Activated naive CD8-positive, alpha-beta T cell treated with anti-CD3 and anti-CD28 coated beads for 36 hours (primary cell): ENCODE results near the gene RNU5B-1. TPM values are rescaled to one million over a fixed set of nuclear protein-coding genes. Genes with fewer than 3 reads are reported as not detected.

Experiments used
- DNase-seq: peaks from one replicate; pipeline ENCODE4 v3.0.0; 2021
- H3K27ac Mint-ChIP-seq: one replicate; pipeline ENCODE4 v1.8.0; 2022; ENCODE audit warnings: mild to moderate bottlenecking, moderate library complexity, mixed read lengths
- H3K27me3 Mint-ChIP-seq: one replicate; pipeline ENCODE4 v1.8.0; 2022; ENCODE audit warnings: mild to moderate bottlenecking, mixed read lengths
- H3K36me3 Mint-ChIP-seq: one replicate; pipeline ENCODE4 v1.8.0; 2021; ENCODE audit warnings: mild to moderate bottlenecking, mixed read lengths
- H3K4me1 Mint-ChIP-seq: one replicate; pipeline ENCODE4 v1.8.0; 2021; ENCODE audit warnings: mixed read lengths
- H3K4me3 Mint-ChIP-seq: one replicate; pipeline ENCODE4 v1.8.0; 2022; ENCODE audit warnings: mild to moderate bottlenecking, moderate library complexity, mixed read lengths
- H3K9me3 Mint-ChIP-seq: one replicate; pipeline ENCODE4 v1.8.0; 2022; ENCODE audit warnings: mixed read lengths
- total RNA-seq, 2 experiments: library from RNA; stranded (reverse); gene quantifications; one replicate each; pipeline ENCODE4 v1.2.3, GENCODE V29; 2021

RNU5B-1 gene
- total RNA-seq, 2 experiments from 2014 or later: 11.6 TPM; not detected in 1

DNA sequence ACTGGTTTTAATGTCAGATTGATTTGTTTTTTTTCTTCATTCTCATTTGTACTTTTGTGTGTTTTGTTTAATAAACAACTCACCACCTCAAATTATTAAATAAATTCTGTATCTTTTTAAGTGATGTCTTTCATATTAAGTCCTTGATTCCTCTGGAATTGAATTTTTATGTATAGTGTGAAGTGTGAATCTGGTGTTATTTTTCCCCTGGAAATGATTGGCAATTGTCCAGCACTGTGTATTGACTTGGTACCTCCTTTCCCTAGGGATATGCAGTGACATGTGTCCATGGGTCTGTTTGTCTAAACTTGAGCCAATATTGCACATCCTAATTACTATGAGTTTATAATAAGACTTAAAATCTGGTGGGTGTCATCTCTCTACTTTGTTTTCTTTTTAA lies 2.1 kb downstream of the RNU5B-1 start:
- Mint-ChIP-seq H3K36me3 (no peaks in the 10 kb centered on the region), H3K4me3 (no peak overlapping the region), H3K9me3 (no peaks in the 10 kb centered on the region), H3K27me3 (peaks cover 7% of the 10 kb centered on the region), H3K27ac (no peak overlapping the region), H3K4me1 (peaks cover 20% of the 10 kb centered on the region)
- DNase-seq: no peak

DNA sequence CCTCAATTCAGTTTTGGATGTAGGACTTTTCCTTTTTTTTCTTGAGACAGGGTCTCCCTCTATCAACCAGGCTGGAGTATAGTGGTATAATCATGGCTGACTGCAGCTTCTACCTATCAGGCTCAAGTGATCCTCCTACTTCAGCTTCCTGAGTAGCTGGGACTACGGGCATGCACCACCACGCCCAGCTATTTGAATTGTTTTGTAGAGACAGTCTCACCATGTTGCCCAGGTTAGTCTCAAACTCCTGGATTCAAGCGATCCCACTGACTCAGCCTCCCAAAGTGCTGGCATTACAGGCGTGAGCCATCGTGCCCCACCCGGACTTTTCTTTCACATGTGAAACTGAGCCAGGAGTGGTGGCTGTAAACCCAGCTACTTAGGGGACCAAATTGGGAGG lies 3.5 kb downstream of the RNU5B-1 start:
- Mint-ChIP-seq H3K27ac (no peak overlapping the region), H3K36me3 (no peaks in the 10 kb centered on the region), H3K4me3 (no peak overlapping the region), H3K9me3 (no peaks in the 10 kb centered on the region), H3K4me1 (peaks cover 20% of the 10 kb centered on the region), H3K27me3 (peaks cover 7% of the 10 kb centered on the region)
- DNase-seq: no peak

DNA sequence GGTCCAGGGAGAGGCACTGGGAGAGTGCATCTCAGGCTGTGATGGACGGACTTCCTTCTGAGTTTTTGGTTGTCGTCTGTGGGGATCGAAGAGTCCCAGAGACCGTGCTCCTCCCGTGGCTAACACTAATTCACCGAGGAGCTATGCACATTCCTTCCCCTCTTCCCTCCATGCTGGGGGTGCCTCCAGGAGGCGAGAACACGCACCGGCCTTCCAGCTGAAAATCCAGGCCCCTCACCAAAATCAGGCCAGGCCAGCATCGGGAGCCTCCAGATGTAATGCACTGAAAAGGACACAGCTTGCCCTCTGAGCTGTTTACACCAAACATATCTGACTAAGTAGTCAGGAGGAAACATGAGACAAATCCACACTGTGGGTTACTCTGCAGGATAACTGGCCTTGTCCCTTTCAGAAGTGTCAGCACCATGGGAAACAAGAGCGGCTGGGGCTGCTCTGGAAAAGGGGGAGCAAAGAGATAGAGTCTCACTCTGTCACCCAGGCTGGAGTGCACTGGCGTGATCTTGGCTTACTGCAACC lies 5.5 kb downstream of the RNU5B-1 start:
- no peak for DNase-seq
- no peaks in the 10 kb centered on the region for H3K36me3 Mint-ChIP-seq
- H3K4me1 Mint-ChIP-seq: peaks cover 9% of the 10 kb centered on the region
- no peaks in the 10 kb centered on the region for H3K9me3 Mint-ChIP-seq
- H3K4me3 Mint-ChIP-seq: no peak overlapping the region
- peaks cover under 1% of the 10 kb centered on the region for H3K27me3 Mint-ChIP-seq
- H3K27ac Mint-ChIP-seq: no peak overlapping the region

DNA sequence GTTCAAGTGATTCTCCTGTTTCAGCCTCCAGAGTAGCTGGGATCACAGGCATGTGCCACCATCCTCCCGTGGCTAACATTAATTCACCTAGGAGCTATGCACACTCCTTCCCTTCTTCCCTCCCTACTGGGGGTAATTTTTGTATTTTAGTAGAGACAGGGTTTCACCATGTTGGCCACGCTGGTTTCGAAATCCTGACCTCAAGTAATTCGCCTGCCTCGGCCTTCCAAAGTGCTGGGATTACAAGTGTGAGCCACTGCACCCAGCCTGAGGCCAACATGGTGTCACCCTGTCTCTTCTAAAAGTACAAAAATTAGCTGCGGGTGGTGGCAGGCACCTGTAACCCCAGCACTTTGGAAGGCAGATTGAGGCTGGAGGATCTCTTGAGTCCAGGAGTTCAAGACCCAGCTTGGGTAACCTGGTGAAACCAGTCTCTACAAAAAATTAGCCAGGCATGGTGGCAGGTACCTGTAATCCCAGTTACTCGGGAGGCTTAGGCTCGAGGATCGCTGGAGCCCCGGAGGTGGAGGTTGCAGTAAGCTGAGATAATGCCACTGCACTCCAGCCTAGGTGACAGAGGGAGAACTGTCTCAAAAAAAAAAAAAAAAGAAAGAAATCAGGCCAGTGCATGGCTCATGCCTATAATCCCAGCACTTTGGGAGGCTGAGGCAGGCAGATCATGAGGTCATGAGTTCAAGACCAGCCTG lies 6.1 kb downstream of the RNU5B-1 start:
- no peaks in the 10 kb centered on the region for H3K9me3 Mint-ChIP-seq
- no peaks in the 10 kb centered on the region for H3K27me3 Mint-ChIP-seq
- DNase-seq: no peak
- no peaks in the 10 kb centered on the region for H3K36me3 Mint-ChIP-seq
- no peak overlapping the region for H3K4me3 Mint-ChIP-seq
- no peak overlapping the region for H3K27ac Mint-ChIP-seq
- peaks cover 5% of the 10 kb centered on the region for H3K4me1 Mint-ChIP-seq

DNA sequence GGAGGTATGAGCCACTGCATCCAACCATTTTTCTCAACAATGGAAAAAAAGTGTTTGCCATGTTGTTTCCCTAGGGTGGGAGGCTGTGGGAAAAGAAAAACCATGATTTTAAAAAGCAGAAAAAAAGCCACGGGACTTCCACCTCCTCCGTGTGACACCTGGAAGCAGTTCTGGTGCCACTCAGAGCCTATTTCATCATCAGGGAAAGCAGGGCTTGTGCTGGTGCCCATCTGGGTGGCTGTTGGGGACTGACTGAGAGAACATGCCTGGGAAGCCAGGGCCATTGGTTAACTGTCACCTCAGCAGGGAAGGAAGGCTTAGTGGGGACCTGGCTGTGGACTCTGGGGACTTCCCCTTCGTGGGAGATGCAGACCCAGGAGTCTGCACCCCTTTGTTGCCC lies 7.3 kb downstream of the RNU5B-1 start:
- H3K27me3 Mint-ChIP-seq: no peaks in the 10 kb centered on the region
- H3K4me1 Mint-ChIP-seq: no peaks in the 10 kb centered on the region
- H3K9me3 Mint-ChIP-seq: no peaks in the 10 kb centered on the region
- no peak overlapping the region for H3K27ac Mint-ChIP-seq
- no peak for DNase-seq
- no peak overlapping the region for H3K4me3 Mint-ChIP-seq
- no peaks in the 10 kb centered on the region for H3K36me3 Mint-ChIP-seq

DNA sequence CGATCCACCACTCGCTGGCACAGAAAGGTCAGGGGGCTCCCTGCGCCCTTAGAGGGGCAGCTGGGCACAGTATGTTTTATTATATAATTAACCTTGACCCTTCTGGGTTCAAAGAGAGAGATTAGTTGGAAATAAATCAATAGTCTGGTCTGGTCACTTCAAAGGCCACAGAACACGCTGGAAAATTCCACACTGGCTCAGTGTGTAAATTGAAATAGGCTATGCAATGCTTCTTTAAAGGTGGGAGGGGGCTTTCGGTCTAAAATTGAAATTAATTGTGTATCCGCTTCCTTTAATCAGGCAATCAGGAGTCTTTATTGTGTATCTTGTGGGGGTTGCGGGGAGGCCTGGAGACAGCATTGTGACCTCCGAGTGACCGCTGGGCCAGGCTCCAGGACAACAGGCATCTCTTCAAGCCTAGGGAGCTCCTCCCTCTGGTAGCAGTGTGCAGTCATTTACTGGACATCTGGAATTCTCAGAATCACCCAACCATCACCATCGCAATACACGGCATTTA lies 8.0 kb downstream of the RNU5B-1 start:
- Mint-ChIP-seq H3K27ac (no peak overlapping the region), H3K9me3 (no peaks in the 10 kb centered on the region), H3K4me3 (no peak overlapping the region), H3K4me1 (no peaks in the 10 kb centered on the region), H3K36me3 (no peaks in the 10 kb centered on the region), H3K27me3 (no peaks in the 10 kb centered on the region)
- DNase-seq: no peak

DNA sequence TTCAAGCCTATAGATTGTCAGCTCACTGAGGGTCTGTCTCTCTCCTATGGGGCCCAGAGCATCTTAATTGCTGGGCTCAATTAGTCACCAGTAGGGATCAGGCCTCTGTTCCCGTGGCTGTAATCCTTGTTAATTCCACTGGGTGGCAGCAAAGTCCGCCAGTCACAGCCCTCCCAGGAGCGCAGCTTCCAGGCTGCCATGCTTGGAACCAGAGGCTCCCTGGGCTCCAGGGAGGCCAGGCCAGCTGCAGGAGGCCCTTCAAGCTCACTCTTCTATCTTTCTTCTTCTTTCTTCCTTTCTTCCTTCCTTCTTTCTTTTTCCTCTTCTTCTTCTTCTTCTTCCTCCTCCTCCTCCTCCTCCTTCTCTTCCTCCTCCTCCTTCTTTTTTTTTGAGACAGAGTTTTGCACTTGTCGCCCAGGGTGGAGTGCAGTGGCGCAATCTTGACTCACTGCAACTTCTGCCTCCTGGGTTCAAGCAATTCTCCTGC lies 14.4 kb downstream of the RNU5B-1 start:
- peak; percentile 81 for DNase-seq
- Mint-ChIP-seq H3K27me3 (peaks cover 21% of the 10 kb centered on the region), H3K4me1 (no peaks in the 10 kb centered on the region), H3K4me3 (no peak overlapping the region), H3K36me3 (no peaks in the 10 kb centered on the region), H3K9me3 (no peaks in the 10 kb centered on the region), H3K27ac (no peak overlapping the region)

DNA sequence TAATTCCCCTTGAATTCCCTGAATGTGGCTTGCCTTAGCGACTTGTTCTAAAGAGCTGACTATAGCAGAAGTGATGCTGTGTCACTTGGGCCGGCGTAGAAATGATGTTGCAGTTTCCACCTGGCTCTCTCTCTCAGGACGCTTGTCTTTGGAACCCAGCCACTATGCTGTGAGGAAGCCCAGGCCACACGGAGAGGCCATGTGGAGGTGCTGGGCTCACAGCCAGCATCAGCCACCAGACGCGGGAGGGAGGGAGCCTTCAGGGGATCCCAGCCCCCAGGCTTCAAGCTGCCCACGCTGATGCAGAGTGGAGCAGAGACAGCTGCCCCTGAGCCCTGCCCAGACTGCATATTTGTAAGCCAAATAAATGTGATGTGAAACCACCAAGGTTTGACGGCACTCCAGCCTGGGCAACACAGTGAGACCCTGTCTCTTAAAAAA lies 18.6 kb downstream of the RNU5B-1 start:
- no peak overlapping the region for H3K4me3 Mint-ChIP-seq
- no peaks in the 10 kb centered on the region for H3K4me1 Mint-ChIP-seq
- H3K36me3 Mint-ChIP-seq: no peaks in the 10 kb centered on the region
- no peaks in the 10 kb centered on the region for H3K9me3 Mint-ChIP-seq
- H3K27ac Mint-ChIP-seq: no peak overlapping the region
- peaks cover 29% of the 10 kb centered on the region for H3K27me3 Mint-ChIP-seq
- DNase-seq: no peak

DNA sequence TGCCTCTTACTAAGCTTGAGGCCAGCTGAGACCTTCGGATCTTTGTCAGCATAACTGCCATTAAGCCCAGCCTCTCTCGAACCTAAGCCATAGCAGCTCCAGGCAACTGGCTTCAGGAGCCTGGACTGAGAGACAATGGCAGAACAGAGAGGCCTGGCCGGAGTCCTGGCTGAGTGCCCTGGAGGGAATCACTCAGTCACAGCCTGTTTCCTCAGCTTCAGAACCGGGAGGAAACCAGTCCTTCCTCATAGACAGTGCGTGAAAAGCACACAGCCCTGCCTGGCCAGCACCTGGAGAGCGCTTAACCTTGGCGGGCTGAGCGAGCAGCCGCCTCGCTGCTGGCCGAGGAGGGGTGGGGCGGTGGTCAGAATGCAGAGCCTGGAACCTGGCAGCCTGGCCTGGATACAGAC lies 21.6 kb downstream of the RNU5B-1 start:
- no peak for DNase-seq
- H3K27me3 Mint-ChIP-seq: peaks cover 23% of the 10 kb centered on the region
- no peaks in the 10 kb centered on the region for H3K36me3 Mint-ChIP-seq
- H3K4me3 Mint-ChIP-seq: no peak overlapping the region
- no peaks in the 10 kb centered on the region for H3K9me3 Mint-ChIP-seq
- H3K27ac Mint-ChIP-seq: no peak overlapping the region
- H3K4me1 Mint-ChIP-seq: no peaks in the 10 kb centered on the region

DNA sequence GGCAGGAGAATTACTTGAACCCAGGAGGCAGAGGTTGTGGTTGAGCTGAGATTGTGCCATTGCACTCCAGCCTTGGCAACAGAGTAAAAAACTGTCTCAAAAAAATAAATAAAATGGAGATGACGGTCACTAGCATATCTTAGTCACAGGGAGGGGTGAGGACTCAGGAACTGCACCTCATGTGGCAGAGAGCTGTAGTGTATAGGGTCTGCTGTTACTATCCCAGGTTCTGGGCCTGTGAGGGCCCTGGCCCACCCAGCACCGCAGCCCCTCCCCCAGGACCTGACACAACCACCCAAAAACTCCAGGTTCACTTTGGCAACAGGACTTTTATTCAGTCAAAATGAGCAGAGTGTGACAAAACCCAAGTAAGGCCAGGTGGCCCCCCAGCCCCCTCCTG lies 22.3 kb downstream of the RNU5B-1 start:
- peaks cover 23% of the 10 kb centered on the region for H3K27me3 Mint-ChIP-seq
- H3K27ac Mint-ChIP-seq: no peak overlapping the region
- no peaks in the 10 kb centered on the region for H3K4me1 Mint-ChIP-seq
- H3K36me3 Mint-ChIP-seq: no peaks in the 10 kb centered on the region
- H3K9me3 Mint-ChIP-seq: no peaks in the 10 kb centered on the region
- no peak overlapping the region for H3K4me3 Mint-ChIP-seq
- no peak for DNase-seq

DNA sequence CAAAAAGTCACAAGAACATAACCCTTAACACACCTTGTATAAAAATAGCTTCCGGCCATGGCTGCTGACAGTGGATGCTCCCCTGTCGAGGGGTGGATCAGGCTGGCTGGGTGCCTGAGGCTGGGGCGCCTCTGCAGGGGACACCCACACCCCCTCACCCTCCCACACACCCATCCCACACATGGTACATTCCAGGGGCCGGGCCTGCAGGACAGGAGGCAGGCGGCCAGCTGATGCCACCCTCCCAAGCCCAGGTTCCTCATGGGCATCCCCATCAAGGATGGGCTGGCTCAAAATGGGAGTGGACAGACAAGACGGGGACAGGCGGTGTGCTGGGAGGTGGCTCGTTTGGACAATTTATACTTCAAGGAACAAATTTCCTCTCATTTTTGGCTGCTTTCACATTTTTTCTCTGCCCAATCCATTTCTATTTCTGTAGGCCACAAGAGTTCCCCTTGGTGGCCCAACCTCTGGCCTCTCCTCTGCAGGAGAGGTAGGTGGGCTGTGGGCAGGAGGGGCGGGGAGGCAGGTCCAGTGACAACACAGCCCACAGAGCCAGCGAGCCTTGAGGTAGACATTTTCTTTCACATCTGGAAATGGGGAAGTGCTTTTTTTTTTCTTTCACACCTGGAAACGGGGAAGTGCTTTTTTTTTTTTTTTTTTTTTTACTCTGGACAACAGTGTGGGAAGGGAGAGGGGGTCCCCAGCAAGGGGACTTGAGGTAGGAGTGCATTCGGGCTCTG lies 23.3 kb downstream of the RNU5B-1 start:
- no peaks in the 10 kb centered on the region for H3K36me3 Mint-ChIP-seq
- H3K27ac Mint-ChIP-seq: no peak overlapping the region
- H3K27me3 Mint-ChIP-seq: peaks cover 17% of the 10 kb centered on the region
- no peaks in the 10 kb centered on the region for H3K9me3 Mint-ChIP-seq
- H3K4me3 Mint-ChIP-seq: no peak overlapping the region
- no peaks in the 10 kb centered on the region for H3K4me1 Mint-ChIP-seq
- DNase-seq: no peak

DNA sequence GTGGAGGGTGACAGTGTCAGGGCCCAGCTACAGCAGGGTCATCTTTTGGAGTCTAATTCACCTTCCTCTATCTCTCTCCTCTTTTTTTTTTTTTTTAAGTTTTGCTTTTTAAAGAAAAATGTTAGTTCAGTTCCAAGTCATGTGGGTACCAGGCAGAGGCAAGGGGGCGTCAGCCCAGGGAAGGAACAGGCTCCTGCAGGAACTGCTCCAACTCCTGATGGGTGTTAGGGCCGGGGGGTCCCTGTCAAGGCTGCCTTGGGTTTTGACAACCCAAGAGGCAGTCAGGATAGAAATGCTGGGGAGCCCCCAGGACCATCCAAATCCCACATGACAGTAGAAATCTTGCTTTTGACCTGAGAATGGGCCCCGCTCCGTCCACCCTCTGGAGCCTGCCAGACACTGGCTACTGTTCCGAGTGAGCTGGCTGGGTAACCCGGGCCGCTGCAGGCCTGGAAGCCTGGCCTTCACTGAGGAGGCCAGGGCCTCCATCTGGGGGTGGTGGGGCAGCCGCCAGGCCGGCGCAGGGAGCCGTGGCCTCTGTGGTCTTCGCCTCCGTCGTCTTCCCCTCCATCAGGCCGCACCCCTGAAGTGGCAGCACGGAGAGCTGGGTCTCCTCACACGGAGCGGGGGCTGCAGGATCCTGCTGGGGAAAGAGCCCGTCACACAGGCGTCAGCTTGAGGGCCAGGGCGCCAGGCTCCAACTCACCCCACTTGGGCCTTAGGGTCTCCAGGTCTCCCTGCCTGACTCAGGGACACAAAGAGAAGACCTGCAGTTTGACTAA lies 24.2 kb downstream of the RNU5B-1 start:
- Mint-ChIP-seq H3K4me3 (no peak overlapping the region), H3K9me3 (no peaks in the 10 kb centered on the region), H3K27ac (no peak overlapping the region), H3K4me1 (no peaks in the 10 kb centered on the region), H3K36me3 (no peaks in the 10 kb centered on the region), H3K27me3 (peaks cover 12% of the 10 kb centered on the region)
- no peak for DNase-seq

DNA sequence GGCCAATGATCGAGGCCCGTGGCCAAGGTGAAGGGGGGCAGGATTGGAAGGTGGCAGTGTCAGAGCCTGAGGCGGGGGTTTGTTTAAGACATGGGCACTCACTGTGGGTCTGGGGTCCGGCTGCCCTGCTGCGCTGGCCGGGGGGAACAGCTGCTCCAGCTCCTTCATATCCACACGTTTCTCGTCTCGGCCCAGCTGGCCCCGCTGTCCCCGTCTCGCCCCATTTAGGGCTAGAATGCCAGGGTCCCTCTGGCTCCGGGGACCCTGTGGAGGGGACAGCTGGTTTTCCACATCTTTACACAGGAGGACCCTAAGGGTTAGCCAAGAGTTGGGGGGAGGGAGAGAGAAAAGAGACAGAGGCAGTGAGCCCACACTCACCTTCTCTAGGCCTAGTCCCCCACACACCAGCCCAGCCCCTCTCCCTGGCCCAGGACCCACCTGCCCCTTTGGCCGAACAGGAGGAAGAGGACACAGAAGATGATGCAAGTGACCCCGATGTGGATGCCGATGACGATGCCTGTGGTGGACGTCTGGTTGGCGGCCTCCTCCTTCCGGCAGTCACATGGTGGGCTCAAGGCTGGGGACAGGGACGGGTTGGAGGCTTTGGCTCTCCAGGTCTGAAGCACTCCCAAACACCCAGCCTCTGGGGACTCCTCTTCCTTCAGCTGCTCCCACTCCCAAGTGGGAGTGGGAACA lies 25.0 kb downstream of the RNU5B-1 start:
- Mint-ChIP-seq H3K27ac (no peak overlapping the region), H3K36me3 (no peaks in the 10 kb centered on the region), H3K9me3 (no peaks in the 10 kb centered on the region), H3K27me3 (peaks cover 9% of the 10 kb centered on the region), H3K4me1 (no peaks in the 10 kb centered on the region), H3K4me3 (no peak overlapping the region)
- no peak for DNase-seq

DNA sequence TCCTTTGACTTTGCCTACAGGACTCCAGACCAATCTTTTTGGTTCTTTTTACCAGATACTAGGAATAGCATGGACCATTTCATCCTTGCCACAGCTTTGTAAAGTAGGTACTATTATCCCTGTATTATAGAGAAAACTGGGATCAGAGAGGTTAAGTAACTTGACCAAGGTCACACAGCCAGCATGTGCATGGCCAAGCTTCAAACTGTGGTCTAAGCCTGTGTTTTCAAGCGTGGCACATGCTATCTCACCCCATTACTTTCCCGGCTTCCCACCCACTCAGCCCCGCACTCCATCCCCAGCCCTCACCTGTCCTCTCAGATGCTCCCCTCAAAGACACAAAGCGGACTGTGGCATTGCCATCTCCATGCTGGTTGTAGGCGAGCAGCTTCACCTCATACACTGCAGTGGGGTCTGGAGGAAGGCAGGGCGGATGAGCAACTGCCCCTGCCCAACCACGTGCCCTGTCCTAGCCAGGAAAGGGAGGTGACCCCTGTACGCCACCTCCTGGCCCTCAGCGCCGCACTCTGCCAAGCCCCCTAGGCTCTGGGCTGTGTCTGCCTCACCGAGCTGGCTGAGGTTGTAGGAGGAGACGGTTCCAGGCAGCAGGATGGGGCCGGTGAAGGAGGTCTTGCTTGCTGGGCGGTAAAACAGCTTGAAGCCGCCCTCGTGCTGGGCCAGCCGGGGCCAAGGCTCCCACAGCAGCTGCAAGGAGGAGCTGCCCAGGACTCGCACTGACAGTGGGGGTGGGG lies 25.7 kb downstream of the RNU5B-1 start:
- H3K27me3 Mint-ChIP-seq: peaks cover 9% of the 10 kb centered on the region
- H3K9me3 Mint-ChIP-seq: no peaks in the 10 kb centered on the region
- H3K36me3 Mint-ChIP-seq: no peaks in the 10 kb centered on the region
- no peak for DNase-seq
- no peaks in the 10 kb centered on the region for H3K4me1 Mint-ChIP-seq
- no peak overlapping the region for H3K27ac Mint-ChIP-seq
- no peak overlapping the region for H3K4me3 Mint-ChIP-seq
